ENCODE results near the gene NDUFAF8.

GRCh38 chr17:81193051-81193410 is 46.1 kb upstream of the NDUFAF8 start:
- TF ChIP-seq CTCF (IDR thresholded peaks at IDR 0.05), result no peak
- no peak for TF ChIP-seq POLR2A (IDR thresholded peaks at IDR 0.05)
